Stomach (tissue), 4 donors: ENCODE results near the gene EML6.

Source experiments
- CTCF ChIP-seq, 7 experiments: fragments of 450-650 bp in 4 of 7; fragments of 200-600 bp in 3 of 7; sonication (generic) in 3 of 7; IDR thresholded peaks; one replicate each; pipeline ENCODE4 v1.5.1; 2016 to 2019; ENCODE audit warnings: antibody characterized with exemption in 7 of 7, control low read depth in 2 of 7, mild to moderate bottlenecking in 1 of 7
- POLR2A ChIP-seq, 4 donors: fragments of 450-650 bp; IDR thresholded peaks; one replicate each; pipeline ENCODE4 v1.6.1; 2016; ENCODE audit warnings: antibody characterized with exemption in 4 of 4, control low read depth in 2 of 4, mild to moderate bottlenecking in 1 of 4, moderate library complexity in 1 of 4

DNA sequence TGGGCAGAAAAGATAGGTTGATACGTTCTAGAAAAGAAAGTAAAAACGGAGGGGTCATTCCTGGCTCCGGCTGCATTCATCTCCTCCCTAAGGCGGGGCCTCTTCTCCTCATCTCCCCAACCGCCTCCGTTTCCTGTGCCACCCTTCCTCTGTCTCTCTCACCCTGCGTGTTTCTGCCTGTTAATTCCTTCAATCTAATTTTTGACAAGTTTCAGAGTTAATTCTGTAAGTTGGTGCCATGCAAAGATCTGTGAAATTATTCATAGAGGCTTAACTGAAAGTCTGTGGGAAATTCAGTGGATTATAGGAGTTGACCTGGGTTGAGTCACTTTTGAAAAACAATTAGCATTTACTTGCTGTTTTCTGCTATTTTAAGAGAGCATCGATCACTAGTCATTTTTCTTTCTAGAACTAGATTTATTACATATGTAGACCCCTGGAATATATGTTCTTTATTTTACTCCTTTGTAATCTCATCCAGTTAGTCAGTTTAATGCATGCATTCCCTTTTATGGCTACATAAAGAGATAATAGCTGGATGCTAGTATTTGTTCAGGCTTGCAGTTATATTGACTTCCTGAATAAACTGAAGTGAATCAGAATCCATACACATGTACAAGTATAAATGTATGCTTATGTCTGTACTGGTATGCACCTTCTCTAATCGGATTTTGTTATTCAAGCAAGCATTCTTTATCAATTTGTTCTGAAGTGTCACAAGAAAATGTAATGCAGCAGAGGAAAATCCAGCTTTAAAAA lies 91.1 kb downstream of the EML6 start:
- no peak for TF ChIP-seq CTCF (IDR thresholded peaks at IDR 0.05)
- no peak for TF ChIP-seq POLR2A (IDR thresholded peaks at IDR 0.05)
